ENCODE measurements around the gene ST3GAL3. TPM values are rescaled to one million over a fixed set of nuclear protein-coding genes. Genes with fewer than 3 reads are reported as not detected.

ST3GAL3 gene
- total and polyA plus RNA-seq, 8 donors = 1.6 to 68.3 (median 6.7) TPM

GRCh38 chr1:43874716-43875115 lies 167.4 kb downstream of the ST3GAL3 start:
- Histone ChIP-seq H3K4me3 (no peak overlapping the region), H3K9me3 (no peaks in the 10 kb centered on the region), H3K27me3 (no peaks in the 10 kb centered on the region), H3K36me3 (peaks cover 0 to 9% (median under 1%) of the 10 kb centered on the region in 4 donors), H3K27ac (no peak overlapping the region), H3K4me1 (no peaks in the 10 kb centered on the region)
- intact Hi-C loops (cut with DNase I; ENCODE audit: low total_unique reads) = no loop called here
- WGBS, 5 donors = 64 to 81% (median 70%) methylated on average over 3 of the region's 3 CpGs
- no peak for DNase-seq
- no peak for TF ChIP-seq POLR2AphosphoS5 (IDR thresholded peaks at IDR 0.05)
- TF ChIP-seq POLR2A (IDR thresholded peaks at IDR 0.05) = no peak
- no peak for TF ChIP-seq CTCF (IDR thresholded peaks at IDR 0.05)

- Histone ChIP-seq H3K27ac (no peak overlapping the region), H3K9me3 (no peaks in the 10 kb centered on the region), H3K4me1 (no peaks in the 10 kb centered on the region), H3K27me3 (no peaks in the 10 kb centered on the region), H3K4me3 (no peak overlapping the region), H3K36me3 (peaks cover 0 to 14% (median 3%) of the 10 kb centered on the region in 4 donors)
- no peak for DNase-seq
- intact Hi-C loops (cut with DNase I; ENCODE audit: low total_unique reads) = no loop called here
- WGBS, 5 donors = 85 to 90% (median 87%) methylated on average over 3 of the region's 3 CpGs
- TF ChIP-seq POLR2AphosphoS5 (IDR thresholded peaks at IDR 0.05) = no peak
- TF ChIP-seq POLR2A (IDR thresholded peaks at IDR 0.05) = no peak
- no peak for TF ChIP-seq CTCF (IDR thresholded peaks at IDR 0.05)
- TF ChIP-seq EP300 (IDR thresholded peaks at IDR 0.05) = no peak
These were observed 168.0 kb downstream of the ST3GAL3 start for GRCh38 chr1:43875331-43875730.

- TF ChIP-seq POLR2AphosphoS5 (IDR thresholded peaks at IDR 0.05) (no peak), POLR2A (IDR thresholded peaks at IDR 0.05) (no peak), EP300 (IDR thresholded peaks at IDR 0.05) (no peak), CTCF (IDR thresholded peaks at IDR 0.05) (no peak)
- intact Hi-C loops (cut with DNase I; ENCODE audit: low total_unique reads) = no loop called here
- Histone ChIP-seq H3K27ac (no peak overlapping the region), H3K4me3 (no peak overlapping the region), H3K4me1 (no peaks in the 10 kb centered on the region), H3K36me3 (peaks cover 0 to 20% (median 4%) of the 10 kb centered on the region in 4 donors), H3K9me3 (no peaks in the 10 kb centered on the region), H3K27me3 (no peaks in the 10 kb centered on the region)
- 78 to 93% (median 91%) methylated on average over 2 of the region's 2 CpGs for WGBS, 5 donors
- DNase-seq = no peak
These were observed 169.8 kb downstream of the ST3GAL3 start for GRCh38 chr1:43877101-43877500.

GRCh38 chr1:43878440-43878839 lies 171.1 kb downstream of the ST3GAL3 start:
- no peaks in the 10 kb centered on the region for H3K27me3 ChIP-seq
- intact Hi-C loops (cut with DNase I; ENCODE audit: low total_unique reads) = no loop called here
- no peak for TF ChIP-seq CTCF (IDR thresholded peaks at IDR 0.05)
- TF ChIP-seq POLR2A (IDR thresholded peaks at IDR 0.05) = no peak
- no peak for TF ChIP-seq POLR2AphosphoS5 (IDR thresholded peaks at IDR 0.05)
- TF ChIP-seq EP300 (IDR thresholded peaks at IDR 0.05) = no peak
- peaks cover 0 to 20% (median 4%) of the 10 kb centered on the region in 4 donors for H3K36me3 ChIP-seq
- H3K4me1 ChIP-seq = no peaks in the 10 kb centered on the region
- no peak overlapping the region for H3K27ac ChIP-seq
- H3K4me3 ChIP-seq = no peak overlapping the region
- DNase-seq = no peak
- H3K9me3 ChIP-seq = no peaks in the 10 kb centered on the region
- WGBS, 5 donors = 73 to 88% (median 84%) methylated on average over 2 of the region's 2 CpGs
